Measurements from ENCODE around the gene APBB1IP. TPM values are rescaled to one million over a fixed set of nuclear protein-coding genes. Genes with fewer than 3 reads are reported as not detected.

The APBB1IP gene
- total RNA-seq, 2 donors from 2014 or later = 8.4 to 9.2 TPM

- Histone ChIP-seq H3K4me3 (no peak overlapping the region), H3K9me3 (peaks cover 4% of the 10 kb centered on the region), H3K4me1 (ENCODE audit: control insufficient read depth in 1 of 2, low read depth in 2 of 2) (no peaks in the 10 kb centered on the region), H3K36me3 (no peaks in the 10 kb centered on the region), H3K27me3 (replicated peaks; ENCODE audit: insufficient read depth) (no peaks in the 10 kb centered on the region), H3K27ac (no peak overlapping the region)
- DNase-seq (ENCODE audit: low spot score) (no peak), ATAC-seq (ENCODE audit: insufficient number of reproducible peaks, low FRiP score, low read depth) (no peak)
- no peak for TF ChIP-seq CTCF (IDR thresholded peaks at IDR 0.05)
Measured at GRCh38 chr10:26550774-26551526, 112.8 kb downstream of the APBB1IP start.

- no peak for DNase-seq (ENCODE audit: low spot score)
- ATAC-seq (ENCODE audit: insufficient number of reproducible peaks, low FRiP score, low read depth) = no peak
- TF ChIP-seq CTCF (IDR thresholded peaks at IDR 0.05) = no peak
- H3K4me3 ChIP-seq = no peak overlapping the region
- no peak overlapping the region for H3K27ac ChIP-seq
- no peaks in the 10 kb centered on the region for H3K27me3 ChIP-seq (replicated peaks; ENCODE audit: insufficient read depth)
- peaks cover 0 to 6% of the 10 kb centered on the region in 2 donors for H3K4me1 ChIP-seq (ENCODE audit: control insufficient read depth in 1 of 2, low read depth in 2 of 2)
- H3K36me3 ChIP-seq = no peaks in the 10 kb centered on the region
- peaks cover 4% of the 10 kb centered on the region for H3K9me3 ChIP-seq
Measured at GRCh38 chr10:26554246-26554645, 116.1 kb downstream of the APBB1IP start.

GRCh38 chr10:26555719-26556368, 117.7 kb downstream of the APBB1IP start:
- no peaks in the 10 kb centered on the region for H3K36me3 ChIP-seq
- DNase-seq (ENCODE audit: low spot score) (peak; percentile 35), ATAC-seq (ENCODE audit: insufficient number of reproducible peaks, low FRiP score, low read depth) (no peak)
- H3K9me3 ChIP-seq = no peaks in the 10 kb centered on the region
- H3K4me1 ChIP-seq (ENCODE audit: control insufficient read depth in 1 of 2, low read depth in 2 of 2) = peaks cover 0 to 6% of the 10 kb centered on the region in 2 donors
- no peak overlapping the region for H3K27ac ChIP-seq
- no peaks in the 10 kb centered on the region for H3K27me3 ChIP-seq (replicated peaks; ENCODE audit: insufficient read depth)
- no peak overlapping the region for H3K4me3 ChIP-seq
- no peak for TF ChIP-seq CTCF (IDR thresholded peaks at IDR 0.05)

GRCh38 chr10:26556748-26557640, 118.9 kb downstream of the APBB1IP start:
- ATAC-seq (ENCODE audit: insufficient number of reproducible peaks, low FRiP score, low read depth) (no peak), DNase-seq (ENCODE audit: low spot score) (no peak)
- Histone ChIP-seq H3K27ac (no peak overlapping the region), H3K4me1 (ENCODE audit: control insufficient read depth in 1 of 2, low read depth in 2 of 2) (peaks cover 0 to 6% of the 10 kb centered on the region in 2 donors), H3K4me3 (no peak overlapping the region), H3K27me3 (replicated peaks; ENCODE audit: insufficient read depth) (no peaks in the 10 kb centered on the region), H3K9me3 (no peaks in the 10 kb centered on the region), H3K36me3 (no peaks in the 10 kb centered on the region)
- TF ChIP-seq CTCF (IDR thresholded peaks at IDR 0.05) = peak; percentile 47

GRCh38 chr10:26557641-26558014, 119.5 kb downstream of the APBB1IP start:
- H3K27ac ChIP-seq = no peak overlapping the region
- H3K4me1 ChIP-seq (ENCODE audit: control insufficient read depth in 1 of 2, low read depth in 2 of 2) = peaks cover 0 to 6% of the 10 kb centered on the region in 2 donors
- H3K36me3 ChIP-seq = no peaks in the 10 kb centered on the region
- DNase-seq (ENCODE audit: low spot score) (no peak), ATAC-seq (ENCODE audit: insufficient number of reproducible peaks, low FRiP score, low read depth) (no peak)
- no peaks in the 10 kb centered on the region for H3K9me3 ChIP-seq
- H3K27me3 ChIP-seq (replicated peaks; ENCODE audit: insufficient read depth) = no peaks in the 10 kb centered on the region
- no peak overlapping the region for H3K4me3 ChIP-seq
- TF ChIP-seq CTCF (IDR thresholded peaks at IDR 0.05) = no peak
